HepG2 (cell line): ENCODE results near the gene TMEM81. TPM values are rescaled to one million over a fixed set of nuclear protein-coding genes. Genes with fewer than 3 reads are reported as not detected.

Experiments used
- ATAC-seq: fragments of 200-7000 bp; cut with Tn5 transposase; 3 replicates; pipeline ENCODE4 v1.9.1; 2020; ENCODE audit warnings: mild to moderate bottlenecking, moderate library complexity
- BruUV-seq: library from RNA; stranded (reverse); fragments of 400-500 nt; replicated peaks from 2 replicates; lab custom pipeline; 2021; lab: Mats Ljungman, UMichigan
- CTCF ChIA-PET: fragments of 300-600 bp; formaldehyde crosslinking; extraction: SDS; loops from one replicate; lab custom pipeline; 2021; ENCODE audit warnings: low total read pairs, inconsistent platforms, low intra/inter-chr PET ratio; lab: Yijun Ruan, JAX
- POLR2A ChIA-PET: fragments of 350-600 bp; sonication (Branson Sonifier 250); formaldehyde crosslinking; loops from one replicate; lab custom pipeline; 2020; ENCODE audit warnings: antibody characterized with exemption, inconsistent platforms; lab: Yijun Ruan, JAX
- DNase-seq: peaks from one replicate; pipeline ENCODE4 v3.0.0-alpha.2; 2015; ENCODE audit warnings: low spot score
- FAIRE-seq: peaks from 3 replicates; lab custom pipeline; 2011; peaks lifted over from hg19 to GRCh38; lab: Jason Lieb, UNC
- H2AFZ ChIP-seq: one replicate; pipeline ENCODE4 v1.6.1; 2011; ENCODE audit warnings: low read length, inconsistent platforms
- H3K27ac ChIP-seq: fragments of 300-600 bp; 3 replicates; pipeline ENCODE4 v1.8.0; 2011; ENCODE audit warnings: mixed run types, mild to moderate bottlenecking, mixed read lengths, low read length, inconsistent platforms; ENCODE audit not compliant: insufficient read depth; ENCODE audit errors: extremely low read length
- H3K27me3 ChIP-seq, 2 experiments: fragments of 200-600 bp in 1 of 2; 2 replicates in 1 of 2; 3 replicates in 1 of 2; pipeline versions ENCODE4 v1.6.0 to v1.8.0; 2011; ENCODE audit warnings: low read length in 2 of 2, mild to moderate bottlenecking in 2 of 2, moderate library complexity in 2 of 2, inconsistent platforms in 1 of 2; ENCODE audit not compliant: insufficient read depth in 2 of 2, control insufficient read depth in 1 of 2
- H3K36me3 ChIP-seq, 2 experiments: fragments of 200-600 bp in 1 of 2; replicated peaks in 1 of 2; 2 replicates in 1 of 2; 3 replicates in 1 of 2; pipeline versions ENCODE4 v1.5.1 to v1.8.0; 2011; ENCODE audit warnings: low read length in 2 of 2, inconsistent platforms in 1 of 2; ENCODE audit not compliant: insufficient read depth in 2 of 2, control insufficient read depth in 1 of 2
- H3K4me1 ChIP-seq: 2 replicates; pipeline ENCODE4 v1.5.1; 2012; ENCODE audit warnings: low read length, inconsistent platforms; ENCODE audit not compliant: insufficient read depth
- H3K4me2 ChIP-seq: 2 replicates; pipeline ENCODE4 v1.6.0; 2011; ENCODE audit warnings: low read depth, low read length, inconsistent platforms
- H3K4me3 ChIP-seq, 3 experiments: fragments of 200-600 bp in 1 of 3; sonication (generic), shearing (Covaris generic) in 1 of 3; replicated peaks in 1 of 3; 2 replicates each; pipeline ENCODE4 v1.5.1; 2011 to 2016; ENCODE audit warnings: low read length in 3 of 3, inconsistent platforms in 2 of 3, low read depth in 2 of 3, mild to moderate bottlenecking in 2 of 3, control low read depth in 1 of 3, mixed read lengths in 1 of 3; ENCODE audit not compliant: insufficient read depth in 1 of 3
- H3K79me2 ChIP-seq: one replicate; pipeline ENCODE4 v1.6.1; 2011; ENCODE audit warnings: low read length, inconsistent platforms; ENCODE audit not compliant: insufficient read depth
- H3K9ac ChIP-seq: 2 replicates; pipeline ENCODE4 v1.6.0; 2011; ENCODE audit warnings: mild to moderate bottlenecking, low read depth, low read length, inconsistent platforms; ENCODE audit not compliant: insufficient read depth
- H3K9me3 ChIP-seq: 2 replicates; pipeline ENCODE4 v1.5.1; 2012; ENCODE audit warnings: mild to moderate bottlenecking, low read length
- H4K20me1 ChIP-seq: 2 replicates; pipeline ENCODE4 v1.6.0; 2011; ENCODE audit warnings: inconsistent platforms, mild to moderate bottlenecking, low read length, moderate library complexity; ENCODE audit not compliant: insufficient read depth
- ETS1 ChIP-seq: sonication (generic); formaldehyde crosslinking; IDR thresholded peaks from 2 replicates; pipeline ENCODE4 v1.4.0; 2020; ENCODE audit warnings: missing genetic modification reagents
- FLYWCH1 ChIP-seq: sonication (generic); formaldehyde crosslinking; IDR thresholded peaks from 2 replicates; pipeline ENCODE4 v1.8.1; 2023; ENCODE audit warnings: mild to moderate bottlenecking, missing genetic modification reagents
- MIER3 ChIP-seq: IDR thresholded peaks from 2 replicates; pipeline ENCODE4 v1.6.1; 2016; ENCODE audit warnings: missing compliant biosample characterization, borderline replicate concordance
- NRL ChIP-seq: sonication (generic); formaldehyde crosslinking; IDR thresholded peaks from 2 replicates; pipeline ENCODE4 v1.5.0; 2020; ENCODE audit warnings: missing genetic modification reagents, mild to moderate bottlenecking, moderate library complexity, borderline replicate concordance
- POGZ ChIP-seq: sonication (generic); formaldehyde crosslinking; IDR thresholded peaks from 2 replicates; pipeline ENCODE4 v1.4.0; 2020; ENCODE audit warnings: mild to moderate bottlenecking, missing genetic modification reagents
- SATB2 ChIP-seq: sonication (generic); formaldehyde crosslinking; IDR thresholded peaks from 2 replicates; pipeline ENCODE4 v1.5.0; 2020; ENCODE audit warnings: missing genetic modification reagents
- SNAI1 ChIP-seq: sonication (generic); formaldehyde crosslinking; IDR thresholded peaks from 2 replicates; pipeline ENCODE4 v1.5.0; 2020; ENCODE audit warnings: mild to moderate bottlenecking, missing genetic modification reagents, borderline replicate concordance
- ZGPAT ChIP-seq: IDR thresholded peaks from 2 replicates; pipeline ENCODE4 v1.6.1; 2016; ENCODE audit warnings: mild to moderate bottlenecking
- ZNF572 ChIP-seq: sonication (generic); formaldehyde crosslinking; IDR thresholded peaks from 2 replicates; pipeline ENCODE4 v1.5.1; 2020; ENCODE audit warnings: mild to moderate bottlenecking, missing genetic modification reagents
- WGBS: methylation state at CpG from one replicate; pipeline ENCODE4 v1.1.6; 2017; ENCODE audit warnings: low lambda C conversion rate; 5-methylcytosine and 5-hydroxymethylcytosine counted together
- in situ Hi-C: cut with HindIII; loops from 2 replicates; pipeline ENCODE4 v1.10.0; 2017; ENCODE audit warnings: low pct_unique_long_range_greater_than_20kb; ENCODE audit not compliant: extremely low pct_ligation_motif_present
- intact Hi-C: fragments of 100-400 bp; cut with micrococcal nuclease; formaldehyde crosslinking; loops from one replicate; pipeline ENCODE4 v1.10.0; 2022; ENCODE audit not compliant: unreplicated experiment
- polyA plus RNA-seq, 8 experiments: library from polyadenylated mRNA; depleted of rRNA in 3 of 8; stranded (reverse) in 7 of 8; unstranded in 1 of 8; fragments of >200 nt; fragmentation: Illumina TruSeq in 4 of 8; extraction: Trizol in 4 of 8; gene quantifications; 2 replicates each; pipeline versions ENCODE4 v1.2.1 to v1.2.3, GENCODE V29; 2011 to 2016; ENCODE audit warnings: low read depth in 4 of 8, missing spikeins in 1 of 8, mixed read lengths in 1 of 8; ENCODE audit not compliant: insufficient read depth in 1 of 8
- total RNA-seq, 5 experiments: library from RNA; depleted of rRNA; stranded (reverse); fragments of >200 nt; fragmentation: Illumina TruSeq; extraction: Trizol; gene quantifications; 2 replicates each; pipeline ENCODE4 v1.2.3, GENCODE V29; 2016; ENCODE audit warnings: low read depth in 1 of 5

The TMEM81 gene
- total and polyA plus RNA-seq, 2 of the 13 experiments (the other 11 are each of a cell fraction or from before 2014, with no cell fraction given), result 1.1 TPM

- intact Hi-C loops (no loop called here), in situ Hi-C loops (loop anchor here (10.0 kb wide), 1 partner anchor 185 kb away; no protein-coding TSS in a partner anchor)
- CTCF ChIA-PET, result no interaction called here
- H3K4me3 ChIP-seq, result no peak overlapping the region
- ATAC-seq, result no peak
- DNase-seq, result no peak
- POLR2A ChIA-PET, result no interaction called here
- H3K4me1 ChIP-seq, result no peaks in the 10 kb centered on the region
- H3K9ac ChIP-seq, result no peak overlapping the region
- no peaks in the 10 kb centered on the region for H4K20me1 ChIP-seq
- H2AFZ ChIP-seq, result no peak overlapping the region
- H3K79me2 ChIP-seq, result no peaks in the 10 kb centered on the region
- WGBS, result 63% methylated on average over 30 of the region's 42 CpGs
- BruUV-seq, result no TSS peak
- H3K27ac ChIP-seq, result no peak overlapping the region
- no peak overlapping the region for H3K4me2 ChIP-seq
- peaks cover 0 to 33% of the 10 kb centered on the region in 2 experiments; a peak in 3 of 5 replicates for H3K27me3 ChIP-seq
- no peaks in the 10 kb centered on the region for H3K36me3 ChIP-seq
- no peak for FAIRE-seq
- TF ChIP-seq NRL (CRISPR knock-in tag) (no peak), POGZ (no peak), SNAI1 (CRISPR knock-in tag) (no peak), MIER3 (CRISPR knock-in tag) (no peak), ETS1 (CRISPR knock-in tag) (no peak), ZGPAT (CRISPR knock-in tag) (no peak), SATB2 (no peak), FLYWCH1 (no peak), ZNF572 (CRISPR knock-in tag) (no peak)
- H3K9me3 ChIP-seq, result no peaks in the 10 kb centered on the region
These were observed 14.7 kb downstream of the TMEM81 start for GRCh38 chr1:205069371-205070125.
